HFF-Myc (cell line): ENCODE results near the gene LMOD1.

ENCODE experiments used
- DNase-seq: peaks from one replicate; pipeline ENCODE4 v3.0.0-alpha.2; 2011; ENCODE audit warnings: low read depth; ENCODE audit errors: extremely low read depth
- H3K4me3 ChIP-seq: replicated peaks from 2 replicates; pipeline ENCODE4 v1.5.1; 2011; ENCODE audit warnings: low read depth, mild to moderate bottlenecking, control low read depth, low read length
- TF ChIP-seq, protein P1 (sequence below): IDR thresholded peaks from 2 replicates; pipeline ENCODE4 v1.5.1; 2012; ENCODE audit warnings: mild to moderate bottlenecking, low read depth, low read length, control low read depth; ENCODE audit errors: missing control alignments

Gene LMOD1

DNA sequence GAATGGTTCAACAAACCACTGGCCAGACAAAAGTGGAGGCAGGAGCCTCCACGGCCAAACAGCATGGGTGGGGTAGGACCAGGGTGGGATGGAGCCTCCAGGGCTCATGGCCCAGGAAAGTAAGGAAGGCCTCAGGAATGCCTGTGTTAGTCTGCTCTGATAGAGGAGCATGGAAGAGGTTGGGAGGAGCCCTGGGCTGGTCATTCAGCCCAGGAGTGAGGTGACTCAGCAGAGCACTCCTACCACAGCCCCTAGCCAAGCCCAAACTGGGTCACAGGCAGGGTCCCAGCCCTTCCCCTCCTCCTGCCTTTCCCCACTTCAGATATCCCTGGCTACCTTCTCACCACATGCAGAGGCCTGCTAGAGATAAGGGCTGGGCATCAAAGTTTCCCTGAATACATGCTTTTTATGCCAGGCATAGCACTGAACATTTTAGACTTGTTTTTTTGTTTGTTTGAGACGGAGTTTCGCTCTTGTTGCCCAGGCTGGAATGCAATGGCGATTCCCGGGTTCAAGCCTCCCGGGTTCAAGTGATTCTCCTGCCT lies 60.7 kb downstream of the LMOD1 start:
- DNase-seq = no peak

DNA sequence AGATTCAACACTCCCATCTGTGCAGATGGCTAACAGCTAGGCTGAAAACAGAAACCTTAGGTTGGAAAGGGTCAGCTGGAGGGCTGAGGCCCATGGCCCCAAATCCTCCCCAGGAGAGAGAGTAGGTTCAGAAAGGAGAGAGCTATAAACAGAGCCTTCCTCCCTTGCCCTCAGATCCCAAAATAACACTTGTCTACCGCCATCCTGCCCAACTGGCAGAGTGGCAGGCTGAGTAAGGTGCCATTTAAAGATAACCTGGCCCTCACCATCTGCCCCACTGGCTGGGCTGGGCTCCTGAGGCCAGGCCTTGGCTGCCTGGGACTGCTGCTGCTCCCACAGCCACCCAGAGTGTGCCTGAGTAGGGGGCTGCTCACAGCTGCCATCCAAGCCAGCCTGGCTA lies 61.9 kb downstream of the LMOD1 start:
- TF ChIP-seq, protein P1, sequence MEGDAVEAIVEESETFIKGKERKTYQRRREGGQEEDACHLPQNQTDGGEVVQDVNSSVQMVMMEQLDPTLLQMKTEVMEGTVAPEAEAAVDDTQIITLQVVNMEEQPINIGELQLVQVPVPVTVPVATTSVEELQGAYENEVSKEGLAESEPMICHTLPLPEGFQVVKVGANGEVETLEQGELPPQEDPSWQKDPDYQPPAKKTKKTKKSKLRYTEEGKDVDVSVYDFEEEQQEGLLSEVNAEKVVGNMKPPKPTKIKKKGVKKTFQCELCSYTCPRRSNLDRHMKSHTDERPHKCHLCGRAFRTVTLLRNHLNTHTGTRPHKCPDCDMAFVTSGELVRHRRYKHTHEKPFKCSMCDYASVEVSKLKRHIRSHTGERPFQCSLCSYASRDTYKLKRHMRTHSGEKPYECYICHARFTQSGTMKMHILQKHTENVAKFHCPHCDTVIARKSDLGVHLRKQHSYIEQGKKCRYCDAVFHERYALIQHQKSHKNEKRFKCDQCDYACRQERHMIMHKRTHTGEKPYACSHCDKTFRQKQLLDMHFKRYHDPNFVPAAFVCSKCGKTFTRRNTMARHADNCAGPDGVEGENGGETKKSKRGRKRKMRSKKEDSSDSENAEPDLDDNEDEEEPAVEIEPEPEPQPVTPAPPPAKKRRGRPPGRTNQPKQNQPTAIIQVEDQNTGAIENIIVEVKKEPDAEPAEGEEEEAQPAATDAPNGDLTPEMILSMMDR = no peak
- H3K4me3 ChIP-seq = no peak overlapping the region
- DNase-seq = no peak

More for the DNA sequence above, 60.7 kb downstream of the LMOD1 start:
- TF ChIP-seq, protein P1 = no peak
- no peak overlapping the region for H3K4me3 ChIP-seq

DNA sequence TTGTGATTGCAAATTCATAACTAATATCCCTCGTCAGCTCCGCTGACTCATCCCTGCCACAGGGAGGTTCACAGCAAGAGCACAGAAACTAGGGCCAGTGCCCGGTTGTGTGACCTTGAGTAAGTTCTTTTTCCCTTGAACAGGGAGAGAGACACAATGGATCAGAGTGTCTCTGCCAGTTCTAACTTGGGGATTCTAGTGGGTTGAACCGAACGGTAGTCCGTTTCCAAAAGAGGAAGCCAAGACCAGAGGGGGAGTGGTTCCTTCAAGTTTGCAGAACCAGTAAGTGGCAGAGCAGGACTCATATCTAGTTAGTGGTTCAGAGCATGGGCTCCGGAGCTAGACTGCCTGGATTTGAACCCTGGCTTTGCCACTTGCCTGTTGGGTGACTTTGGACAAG lies 62.6 kb downstream of the LMOD1 start:
- H3K4me3 ChIP-seq = no peak overlapping the region
- no peak for DNase-seq
- TF ChIP-seq, protein P1 = no peak

DNA sequence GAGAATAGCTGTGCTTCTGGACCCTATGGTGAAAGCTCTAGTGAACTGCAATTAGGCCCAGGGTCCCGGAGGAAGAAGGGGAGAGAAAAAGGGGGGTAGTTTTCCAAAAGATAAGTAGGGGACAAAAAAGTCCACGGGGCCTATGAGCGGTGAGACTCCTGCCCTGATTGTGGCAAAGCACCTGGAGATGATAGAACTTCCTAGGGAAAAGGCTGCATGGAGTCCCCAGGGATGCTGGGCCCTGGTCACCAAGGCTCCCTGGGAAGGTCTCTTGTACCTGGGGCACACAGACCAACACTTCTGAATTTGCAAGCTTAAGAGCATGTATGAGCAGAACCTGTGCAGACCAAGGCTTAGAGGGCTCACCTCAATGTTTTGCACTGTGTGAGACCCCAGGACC lies 63.1 kb downstream of the LMOD1 start:
- no peak overlapping the region for H3K4me3 ChIP-seq
- DNase-seq = no peak
- TF ChIP-seq, protein P1 = no peak

DNA sequence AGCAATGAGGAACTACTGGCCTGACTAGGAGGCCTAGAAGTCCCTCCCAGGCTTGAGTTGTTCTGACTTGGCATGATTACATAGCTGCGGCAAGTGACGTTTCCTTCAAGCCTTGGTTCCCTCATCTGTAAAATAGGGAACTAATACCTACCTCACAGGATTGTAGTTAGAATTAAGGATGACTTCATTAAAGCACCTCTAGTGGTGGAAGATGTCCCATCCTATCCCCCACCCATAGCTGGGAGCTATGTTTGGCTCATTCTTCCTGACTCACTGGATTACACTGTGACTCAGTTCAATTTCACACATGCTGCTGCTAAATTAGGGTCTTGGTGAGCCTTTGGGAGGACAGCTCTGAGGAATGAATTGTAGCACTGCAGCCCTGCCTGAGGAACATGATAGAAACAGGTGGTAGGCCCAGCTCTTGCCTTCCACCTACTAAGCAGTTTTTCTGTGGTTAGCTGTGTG lies 63.6 kb downstream of the LMOD1 start:
- TF ChIP-seq, protein P1 = no peak
- H3K4me3 ChIP-seq = no peak overlapping the region
- DNase-seq = peak; percentile 37

DNA sequence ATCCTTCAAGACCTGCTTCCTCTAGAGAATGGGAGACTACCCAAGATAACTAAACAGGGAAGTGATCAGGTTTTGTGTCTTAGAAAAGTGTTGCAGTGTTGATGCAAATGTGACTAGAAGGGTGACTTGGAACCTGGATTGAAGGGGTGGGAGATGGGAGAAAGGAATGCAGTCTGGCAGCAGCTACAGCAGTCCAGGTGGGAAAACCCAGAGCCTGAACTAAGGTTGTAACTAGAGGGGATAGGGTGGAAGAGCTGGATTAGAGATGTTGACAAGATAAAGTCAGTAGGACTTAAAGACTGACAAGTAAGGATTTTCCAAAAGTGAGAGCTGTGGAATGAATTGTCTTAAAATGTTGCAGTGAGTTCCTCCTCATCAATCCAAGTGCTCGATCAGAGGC lies 64.7 kb downstream of the LMOD1 start:
- H3K4me3 ChIP-seq = no peak overlapping the region
- TF ChIP-seq, protein P1 = no peak
- DNase-seq = no peak
